Prostate gland (tissue), 2 donors: Measurements from ENCODE around the gene AFF2. TPM values are rescaled to one million over a fixed set of nuclear protein-coding genes. Genes with fewer than 3 reads are reported as not detected.

ENCODE experiments used
- DNase-seq: peaks from one replicate; pipeline ENCODE4 v3.0.0-alpha.2; 2019; ENCODE audit warnings: low spot score
- H3K27ac ChIP-seq, 2 donors: fragments of 200-600 bp; sonication (generic); 2 replicates each; pipeline ENCODE4 v1.5.1; 2017 to 2019
- H3K27me3 ChIP-seq: fragments of 200-600 bp; sonication (generic); replicated peaks from 2 replicates; pipeline ENCODE4 v1.5.1; 2019; ENCODE audit not compliant: insufficient read depth
- H3K36me3 ChIP-seq, 2 donors: fragments of 200-600 bp; sonication (generic); 1 replicate in 1 of 2; 2 replicates in 1 of 2; pipeline versions ENCODE4 v1.5.1 to v1.8.1; 2017 to 2019
- H3K4me1 ChIP-seq: fragments of 200-600 bp; sonication (generic); replicated peaks from 2 replicates; pipeline ENCODE4 v1.5.1; 2019
- H3K4me3 ChIP-seq, 2 donors: fragments of 200-600 bp; sonication (generic); 2 replicates each; pipeline ENCODE4 v1.5.1; 2017 to 2019
- H3K9me3 ChIP-seq: fragments of 200-600 bp; sonication (generic); 2 replicates; pipeline ENCODE4 v1.5.1; 2017
- CTCF ChIP-seq, 4 experiments: fragments of 200-600 bp in 2 of 4; fragments of 450-650 bp in 2 of 4; sonication (generic) in 2 of 4; IDR thresholded peaks; 1 replicate in 3 of 4; 2 replicates in 1 of 4; pipeline ENCODE4 v1.5.1; 2016 to 2019; ENCODE audit warnings: antibody characterized with exemption in 4 of 4, mild to moderate bottlenecking in 2 of 4, moderate library complexity in 2 of 4
- POLR2A ChIP-seq: fragments of 450-650 bp; IDR thresholded peaks from one replicate; pipeline ENCODE4 v1.6.1; 2016; ENCODE audit warnings: antibody characterized with exemption, mild to moderate bottlenecking
- POLR2AphosphoS5 ChIP-seq: sonication (generic); formaldehyde crosslinking; IDR thresholded peaks from one replicate; pipeline ENCODE4 v1.6.1; 2017; ENCODE audit warnings: antibody characterized with exemption
- WGBS: methylation state at CpG from one replicate; pipeline ENCODE4 v1.1.5; 2018; 5-methylcytosine and 5-hydroxymethylcytosine counted together
- intact Hi-C: fragments of 100-400 bp; cut with DNase I; formaldehyde crosslinking; loops from one replicate; pipeline ENCODE4 v1.14.2; 2022
- total RNA-seq, 2 donors: library from RNA; depleted of rRNA; stranded (reverse); fragments of >200 nt; gene quantifications; one replicate each; pipeline ENCODE4 v1.1.0, GENCODE V29; 2016

AFF2 gene
- total RNA-seq, 2 donors from 2014 or later: 0.27 to 22.2 TPM

GRCh38 chrX:148624951-148625474 is 124.6 kb downstream of the AFF2 start:
- H3K4me1 ChIP-seq: no peaks in the 10 kb centered on the region
- H3K36me3 ChIP-seq: no peaks in the 10 kb centered on the region
- H3K9me3 ChIP-seq: no peaks in the 10 kb centered on the region
- H3K27me3 ChIP-seq: no peaks in the 10 kb centered on the region
- intact Hi-C loops: no loop called here
- no peak for DNase-seq
- H3K27ac ChIP-seq: no peak overlapping the region
- WGBS: 83% methylated on average over 2 of the region's 2 CpGs
- H3K4me3 ChIP-seq: no peak overlapping the region
- no peak for TF ChIP-seq POLR2A
- TF ChIP-seq CTCF (IDR thresholded peaks at IDR 0.05): no peak
- TF ChIP-seq POLR2AphosphoS5: no peak

GRCh38 chrX:148628621-148629020 is 128.2 kb downstream of the AFF2 start:
- TF ChIP-seq POLR2AphosphoS5 (no peak), POLR2A (no peak), CTCF (IDR thresholded peaks at IDR 0.05) (no peak)
- Histone ChIP-seq H3K4me3 (no peak overlapping the region), H3K4me1 (no peaks in the 10 kb centered on the region), H3K9me3 (no peaks in the 10 kb centered on the region), H3K36me3 (no peaks in the 10 kb centered on the region), H3K27me3 (no peaks in the 10 kb centered on the region), H3K27ac (no peak overlapping the region)
- intact Hi-C loops: no loop called here
- DNase-seq: no peak

- WGBS: 60% methylated on average over 2 of the region's 2 CpGs
- no peaks in the 10 kb centered on the region for H3K4me1 ChIP-seq
- intact Hi-C loops: no loop called here
- no peak for TF ChIP-seq POLR2A
- no peak for TF ChIP-seq POLR2AphosphoS5
- no peak for TF ChIP-seq CTCF (IDR thresholded peaks at IDR 0.05)
- no peaks in the 10 kb centered on the region for H3K27me3 ChIP-seq
- H3K9me3 ChIP-seq: no peaks in the 10 kb centered on the region
- H3K27ac ChIP-seq: no peak overlapping the region
- no peaks in the 10 kb centered on the region for H3K36me3 ChIP-seq
- H3K4me3 ChIP-seq: no peak overlapping the region
- no peak for DNase-seq
Observed at GRCh38 chrX:148629434-148629833, 129.0 kb downstream of the AFF2 start.

GRCh38 chrX:148632444-148632843 is 132.0 kb downstream of the AFF2 start:
- 13% methylated on average over 2 of the region's 2 CpGs for WGBS
- intact Hi-C loops: no loop called here

More at GRCh38 chrX:148632444-148632843, 132.0 kb downstream of the AFF2 start:
- Histone ChIP-seq H3K9me3 (no peaks in the 10 kb centered on the region), H3K27me3 (no peaks in the 10 kb centered on the region), H3K27ac (no peak overlapping the region), H3K4me3 (no peak overlapping the region), H3K4me1 (no peaks in the 10 kb centered on the region), H3K36me3 (no peaks in the 10 kb centered on the region)
- peak; percentile 4 for DNase-seq
- TF ChIP-seq CTCF (IDR thresholded peaks at IDR 0.05): no peak
- no peak for TF ChIP-seq POLR2AphosphoS5
- TF ChIP-seq POLR2A: no peak
